Body of pancreas (tissue), 4 donors: ENCODE results near the gene FITM1. TPM values are rescaled to one million over a fixed set of nuclear protein-coding genes. Genes with fewer than 3 reads are reported as not detected.

Source experiments
- ATAC-seq: fragments of 150-250 bp; one replicate; pipeline ENCODE4 v1.9.1; 2016
- DNase-seq, 4 donors: peaks; one replicate each; pipeline ENCODE4 v3.0.0-alpha.2; 2019
- H3K27ac ChIP-seq, 4 donors: fragments of 200-600 bp; sonication (generic); 1 replicate in 3 of 4; 2 replicates in 1 of 4; pipeline versions ENCODE4 v1.5.1 to v1.6.1; 2016 to 2019; ENCODE audit warnings: mild to moderate bottlenecking in 1 of 4, mixed read lengths in 1 of 4, moderate library complexity in 1 of 4
- H3K27me3 ChIP-seq, 2 donors: fragments of 200-600 bp; sonication (generic); one replicate each; pipeline ENCODE4 v1.6.0; 2016; ENCODE audit warnings: mild to moderate bottlenecking in 1 of 2
- H3K36me3 ChIP-seq, 2 donors: fragments of 200-600 bp; sonication (generic); replicated peaks in 1 of 2; 2 replicates each; pipeline ENCODE4 v1.5.1; 2016; ENCODE audit warnings: low read depth in 2 of 2; ENCODE audit not compliant: insufficient read depth in 1 of 2
- H3K4me1 ChIP-seq: fragments of 200-600 bp; sonication (generic); one replicate; pipeline ENCODE4 v1.6.0; 2016
- H3K4me3 ChIP-seq, 2 donors: fragments of 200-600 bp; sonication (generic); 1 replicate in 1 of 2; 2 replicates in 1 of 2; pipeline ENCODE4 v1.5.1; 2016 to 2019
- H3K9me3 ChIP-seq, 3 donors: fragments of 200-600 bp; sonication (generic); 1 replicate in 2 of 3; 2 replicates in 1 of 3; pipeline ENCODE4 v1.5.1; 2016
- CTCF ChIP-seq, 7 experiments: fragments of 450-650 bp in 4 of 7; fragments of 200-600 bp in 3 of 7; sonication (generic) in 3 of 7; IDR thresholded peaks; one replicate each; pipeline ENCODE4 v1.5.1; 2016 to 2019; ENCODE audit warnings: antibody characterized with exemption in 7 of 7
- POLR2A ChIP-seq, 3 donors: fragments of 450-650 bp; IDR thresholded peaks; one replicate each; pipeline ENCODE4 v1.6.1; 2016; ENCODE audit warnings: antibody characterized with exemption in 3 of 3, mild to moderate bottlenecking in 2 of 3
- WGBS, 2 donors: methylation state at CpG; one replicate each; pipeline ENCODE4 v1.1.5; 2017; 5-methylcytosine and 5-hydroxymethylcytosine counted together
- intact Hi-C: fragments of 100-400 bp; cut with DNase I; formaldehyde crosslinking; loops from one replicate; pipeline ENCODE4 v1.15.1; 2023
- total RNA-seq, 2 donors: library from RNA; depleted of rRNA; stranded (reverse); fragments of >200 nt; gene quantifications; one replicate each; pipeline ENCODE4 v1.1.0, GENCODE V29; 2016

FITM1 gene
- total RNA-seq, 2 donors from 2014 or later = 6.3 to 12.2 TPM

GRCh38 chr14:24146978-24147760 lies 16.7 kb downstream of the FITM1 start, which contains the start of gene RNF31:
Gene RNF31 (plus strand): TSS chr14:24147498. CDS start chr14:24147699, 201 bp downstream.
- peak in 2 of 3 donors; percentile 67 to 76 for TF ChIP-seq POLR2A (IDR thresholded peaks at IDR 0.05)
- peak in 1 of 7 experiments; percentile 3 for TF ChIP-seq CTCF (IDR thresholded peaks at IDR 0.05)
- Histone ChIP-seq H3K36me3 (peaks cover 0 to 16% of the 10 kb centered on the region in 2 donors), H3K4me3 (peak within 1 kb of the TSS; percentile 87 to 96), H3K27me3 (no peaks in the 10 kb centered on the region), H3K9me3 (no peaks in the 10 kb centered on the region), H3K4me1 (peaks cover 41% of the 10 kb centered on the region), H3K27ac (peak within 1 kb of the TSS; percentile 78 to 93 (median 84))
- DNase-seq = peak; percentile 98 to 99 (median 98)
- intact Hi-C loops = no loop called here
- peak; percentile 93 for ATAC-seq
- 0 to 2% methylated on average over 33 to 44 of the region's 57 CpGs for WGBS, 2 donors

GRCh38 chr14:24147761-24148428 lies 17.4 kb downstream of the FITM1 start:
- peaks cover 0 to 16% of the 10 kb centered on the region in 2 donors for H3K36me3 ChIP-seq
- no peak for ATAC-seq

GRCh38 chr14:24149302-24149969 lies 19.0 kb downstream of the FITM1 start:
- intact Hi-C loops = no loop called here
- no peaks in the 10 kb centered on the region for H3K27me3 ChIP-seq
- no peaks in the 10 kb centered on the region for H3K9me3 ChIP-seq
- H3K4me3 ChIP-seq = no peak overlapping the region
- ATAC-seq (no peak), DNase-seq (no peak)
- no peak for TF ChIP-seq POLR2A (IDR thresholded peaks at IDR 0.05)
- TF ChIP-seq CTCF (IDR thresholded peaks at IDR 0.05) = no peak
- peaks cover 36% of the 10 kb centered on the region for H3K4me1 ChIP-seq
- no peak overlapping the region for H3K27ac ChIP-seq
- peaks cover 0 to 16% of the 10 kb centered on the region in 2 donors for H3K36me3 ChIP-seq
- WGBS, 2 donors = 93 to 94% methylated on average over 3 of the region's 3 CpGs

More at GRCh38 chr14:24147761-24148428, 17.4 kb downstream of the FITM1 start:
- Histone ChIP-seq H3K9me3 (no peaks in the 10 kb centered on the region), H3K27ac (peak overlapping the region; percentile 76 to 87 (median 80)), H3K4me3 (peak overlapping the region; percentile 87 to 96), H3K4me1 (peaks cover 36% of the 10 kb centered on the region), H3K27me3 (no peaks in the 10 kb centered on the region)
- WGBS, 2 donors = 4 to 9% methylated on average over 13 to 27 of the region's 29 CpGs
- no peak for TF ChIP-seq CTCF (IDR thresholded peaks at IDR 0.05)
- TF ChIP-seq POLR2A (IDR thresholded peaks at IDR 0.05) = no peak
- DNase-seq = no peak
- intact Hi-C loops = no loop called here

GRCh38 chr14:24150061-24150460 lies 19.6 kb downstream of the FITM1 start:
- Histone ChIP-seq H3K27me3 (no peaks in the 10 kb centered on the region), H3K4me3 (no peak overlapping the region), H3K4me1 (peaks cover 30% of the 10 kb centered on the region), H3K9me3 (no peaks in the 10 kb centered on the region), H3K27ac (no peak overlapping the region), H3K36me3 (peaks cover 0 to 18% of the 10 kb centered on the region in 2 donors)
- intact Hi-C loops = no loop called here
- TF ChIP-seq CTCF (IDR thresholded peaks at IDR 0.05) = no peak
- TF ChIP-seq POLR2A (IDR thresholded peaks at IDR 0.05) = no peak
- DNase-seq = no peak
- WGBS, 2 donors = 81 to 87% methylated on average over 8 to 9 of the region's 9 CpGs
- ATAC-seq = no peak
